ENCODE results near the gene GORASP1. TPM values are rescaled to one million over a fixed set of nuclear protein-coding genes. Genes with fewer than 3 reads are reported as not detected.

Gene GORASP1
- polyA plus RNA-seq, 3 donors: 29.4 to 40.1 (median 34.4) TPM

- H3K27ac ChIP-seq (ENCODE audit: low read depth, low read length): no peak overlapping the region
- WGBS, 3 donors: 82 to 96% (median 89%) methylated on average over 6 of the region's 6 CpGs
Measured at GRCh38 chr3:39130026-39130425, 22.6 kb upstream of the GORASP1 start.

DNA sequence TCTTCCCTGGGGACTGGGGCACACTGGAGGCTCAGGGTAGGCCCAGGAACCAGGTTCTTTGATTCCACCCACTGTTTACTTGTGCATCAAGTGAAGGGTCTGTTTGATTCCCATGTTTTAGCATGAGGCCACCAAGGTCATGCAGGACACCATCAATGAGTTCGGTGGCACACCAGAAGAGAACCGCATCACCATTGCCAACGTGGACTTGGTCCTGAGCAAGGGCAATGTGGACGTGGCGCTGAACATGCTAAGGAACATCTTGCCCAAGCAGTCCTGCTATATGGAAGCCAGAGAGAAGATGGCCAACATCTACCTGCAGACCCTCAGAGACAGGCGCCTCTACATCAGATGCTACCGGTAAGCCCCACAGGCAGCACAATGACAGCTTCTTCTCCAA is 21.5 kb upstream of the GORASP1 start:
- WGBS, 3 donors: 95 to 99% (median 96%) methylated on average over 7 of the region's 7 CpGs
- H3K27ac ChIP-seq (ENCODE audit: low read depth, low read length): no peak overlapping the region

GRCh38 chr3:39127908-39128304 is 20.5 kb upstream of the GORASP1 start:
- H3K27ac ChIP-seq (ENCODE audit: low read depth, low read length): no peak overlapping the region
- 27 to 44% (median 28%) methylated on average over 1 of the region's 1 CpG for WGBS, 3 donors

GRCh38 chr3:39127269-39127907 is 20.0 kb upstream of the GORASP1 start:
- H3K27ac ChIP-seq (ENCODE audit: low read depth, low read length): no peak overlapping the region
- 78 to 85% (median 81%) methylated on average over 7 of the region's 7 CpGs for WGBS, 3 donors

DNA sequence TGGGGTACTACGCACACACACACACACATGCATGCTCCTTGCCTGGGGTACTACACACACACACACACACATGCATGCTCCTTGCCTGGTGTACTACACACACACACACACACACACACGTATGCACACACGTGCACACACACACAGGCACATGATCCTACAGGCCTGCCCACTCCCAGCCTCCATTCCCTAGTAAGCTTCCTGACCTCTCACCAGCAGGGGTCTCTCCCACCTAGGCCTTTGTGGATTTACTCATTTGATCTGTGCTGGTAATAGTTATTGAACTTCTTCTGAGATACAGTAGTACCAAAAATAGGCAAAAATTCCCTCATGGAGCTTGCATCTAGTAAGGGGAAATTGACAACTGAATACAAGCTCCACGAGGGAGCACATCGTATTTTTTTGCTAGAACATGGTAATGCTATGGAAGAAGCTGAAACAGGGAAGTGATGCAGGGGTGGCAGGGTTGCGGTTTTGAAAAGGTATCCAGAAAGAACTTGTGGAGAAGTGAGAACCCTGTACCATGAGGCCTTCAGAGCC is 19.2 kb upstream of the GORASP1 start:
- H3K27ac ChIP-seq (ENCODE audit: low read depth, low read length): no peak overlapping the region
- WGBS, 3 donors: 42 to 63% (median 54%) methylated on average over 6 of the region's 6 CpGs

DNA sequence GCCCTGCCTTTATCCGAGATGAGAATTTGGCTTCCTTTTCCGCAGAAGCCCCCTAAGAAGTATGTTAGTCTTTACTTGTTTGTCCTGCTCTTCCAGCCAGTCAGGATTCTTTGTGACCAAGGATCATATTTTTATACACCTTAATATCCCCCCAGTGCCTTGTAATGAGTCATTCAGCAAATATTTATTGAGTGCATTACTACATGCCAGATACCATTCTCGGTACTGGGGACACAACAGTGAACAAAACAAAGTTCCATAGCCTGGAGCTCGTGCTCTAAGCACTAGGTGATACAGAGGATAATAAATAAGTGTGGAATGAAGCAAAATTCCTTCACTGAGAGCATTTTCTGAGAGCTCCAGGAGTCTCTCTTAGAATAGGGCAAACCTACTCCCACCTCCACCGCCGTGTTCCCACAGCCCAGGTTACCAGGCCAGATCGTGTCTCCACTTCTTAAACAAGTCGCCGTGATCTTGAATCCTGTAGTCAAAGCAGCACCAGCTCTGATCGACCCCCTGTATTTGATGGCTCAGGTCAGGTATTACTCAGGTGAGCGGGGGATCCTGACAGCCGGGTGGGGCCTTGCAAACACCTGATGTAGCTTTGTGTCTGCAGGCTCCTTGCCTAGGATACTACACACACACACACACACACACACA is 18.5 kb upstream of the GORASP1 start:
- WGBS, 3 donors: 49 to 78% (median 72%) methylated on average over 12 of the region's 12 CpGs
- H3K27ac ChIP-seq (ENCODE audit: low read depth, low read length): no peak overlapping the region

DNA sequence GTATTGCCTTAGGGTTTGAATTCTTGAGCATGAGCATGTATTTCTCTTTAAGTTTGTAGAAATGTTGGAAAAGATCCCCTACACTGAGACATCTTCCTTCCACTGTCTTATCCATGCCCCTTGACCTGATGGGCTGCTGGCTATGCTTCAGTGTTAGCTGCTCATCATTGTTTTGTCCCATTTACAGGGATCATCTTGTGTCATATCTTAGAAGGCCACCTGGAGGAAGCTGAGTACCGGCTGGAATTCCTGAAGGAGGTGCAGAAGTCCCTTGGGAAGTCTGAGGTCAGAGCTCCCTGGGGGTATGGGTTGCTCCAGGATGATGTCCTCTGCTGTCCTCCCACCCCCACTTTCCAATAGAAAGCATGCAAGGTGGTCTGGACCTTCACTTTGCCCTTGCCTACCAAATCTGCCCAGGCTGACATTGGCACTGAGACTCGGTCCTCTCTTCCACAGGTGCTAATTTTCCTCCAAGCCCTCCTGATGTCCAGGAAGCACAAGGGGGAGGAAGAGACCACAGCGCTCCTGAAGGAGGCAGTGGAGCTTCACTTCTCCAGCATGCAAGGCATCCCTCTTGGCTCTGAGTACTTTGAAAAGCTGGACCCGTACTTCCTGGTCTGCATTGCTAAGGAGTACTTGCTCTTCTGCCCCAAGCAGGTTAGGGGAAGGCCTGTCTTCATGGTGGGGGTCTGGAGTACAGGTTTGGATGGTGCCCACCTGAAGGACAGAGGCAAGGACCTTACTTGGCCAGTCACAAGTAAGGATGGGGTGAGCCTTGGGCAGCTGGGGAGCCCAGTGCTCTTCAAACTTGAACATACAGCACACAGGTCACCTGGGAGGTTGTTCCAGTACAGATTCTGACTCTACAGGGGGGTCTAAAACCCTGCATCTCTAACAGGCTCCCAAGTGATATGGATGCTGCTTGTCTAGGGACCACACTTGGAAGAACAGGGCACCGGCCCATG is 17.7 kb upstream of the GORASP1 start:
- H3K27ac ChIP-seq (ENCODE audit: low read depth, low read length): no peak overlapping the region
- WGBS, 3 donors: 68 to 81% (median 77%) methylated on average over 5 of the region's 5 CpGs

- 80 to 93% (median 92%) methylated on average over 1 of the region's 1 CpG for WGBS, 3 donors
- no peak overlapping the region for H3K27ac ChIP-seq (ENCODE audit: low read depth, low read length)
Measured at GRCh38 chr3:39122813-39123212, 15.4 kb upstream of the GORASP1 start.

GRCh38 chr3:39121621-39122020 is 14.2 kb upstream of the GORASP1 start:
- 68 to 100% (median 70%) methylated on average over 2 of the region's 2 CpGs for WGBS, 3 donors
- H3K27ac ChIP-seq (ENCODE audit: low read depth, low read length): no peak overlapping the region

DNA sequence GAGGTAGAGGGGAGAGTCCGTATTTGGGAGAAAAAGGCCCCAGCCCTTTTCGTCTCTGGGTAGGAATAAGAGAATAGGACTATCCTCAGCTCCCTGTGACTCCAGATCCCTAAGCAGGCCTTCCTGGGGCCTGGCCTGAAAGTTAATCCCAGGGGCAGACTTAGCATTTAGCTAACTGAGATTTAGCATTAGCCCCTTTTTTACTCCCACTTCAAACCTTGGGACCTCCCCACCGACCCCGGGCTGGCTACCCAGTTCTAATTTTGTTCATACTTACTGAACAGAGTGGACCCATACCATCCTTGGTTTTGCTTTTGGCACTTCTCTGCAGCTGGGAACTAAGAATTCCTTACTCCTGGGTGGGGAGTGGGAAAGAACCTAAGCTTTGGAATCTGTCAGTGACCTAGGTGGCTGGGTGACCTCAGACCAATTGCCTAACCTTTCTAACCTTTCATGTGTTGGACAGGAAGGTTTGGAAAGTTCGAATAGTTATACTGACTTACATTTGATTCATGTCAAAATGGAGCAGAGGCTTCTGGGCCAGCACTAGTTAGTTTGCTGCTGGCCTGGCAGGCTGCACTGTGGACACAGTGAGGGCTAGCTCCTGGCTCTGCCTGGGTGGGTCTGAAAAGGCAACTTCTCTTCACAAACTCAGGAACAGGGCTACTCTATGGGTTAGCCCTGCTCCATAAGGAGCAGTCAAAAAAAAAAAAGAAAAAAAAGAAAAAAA is 11.7 kb upstream of the GORASP1 start:
- no peak overlapping the region for H3K27ac ChIP-seq (ENCODE audit: low read depth, low read length)
- WGBS, 3 donors: 81 to 88% (median 87%) methylated on average over 5 of the region's 5 CpGs

DNA sequence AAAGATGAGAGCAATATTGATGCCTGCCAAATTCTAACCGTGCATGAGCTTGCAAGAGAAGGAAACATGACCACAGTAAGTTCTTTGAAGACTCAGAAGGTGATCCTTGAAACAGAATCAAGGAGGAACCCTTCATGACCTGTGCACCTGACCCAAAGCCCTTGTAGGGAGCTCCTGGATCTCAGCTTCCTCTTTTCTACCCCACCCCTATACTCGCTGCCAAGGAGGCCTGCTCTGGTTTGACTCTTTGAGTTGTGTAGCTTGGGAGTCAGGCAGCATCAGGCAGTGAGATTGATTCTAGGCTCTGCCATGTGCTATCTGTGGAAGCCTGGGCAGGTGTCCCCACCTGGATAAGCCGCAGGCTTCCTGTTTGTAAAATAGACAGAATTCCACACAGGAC is 10.7 kb upstream of the GORASP1 start:
- 69 to 84% (median 79%) methylated on average over 3 of the region's 3 CpGs for WGBS, 3 donors
- no peak overlapping the region for H3K27ac ChIP-seq (ENCODE audit: low read depth, low read length)

- no peak overlapping the region for H3K27ac ChIP-seq (ENCODE audit: low read depth, low read length)
- WGBS, 3 donors: 43 to 98% (median 95%) methylated on average over 3 of the region's 3 CpGs
Measured at GRCh38 chr3:39115870-39116269, 8.4 kb upstream of the GORASP1 start.

DNA sequence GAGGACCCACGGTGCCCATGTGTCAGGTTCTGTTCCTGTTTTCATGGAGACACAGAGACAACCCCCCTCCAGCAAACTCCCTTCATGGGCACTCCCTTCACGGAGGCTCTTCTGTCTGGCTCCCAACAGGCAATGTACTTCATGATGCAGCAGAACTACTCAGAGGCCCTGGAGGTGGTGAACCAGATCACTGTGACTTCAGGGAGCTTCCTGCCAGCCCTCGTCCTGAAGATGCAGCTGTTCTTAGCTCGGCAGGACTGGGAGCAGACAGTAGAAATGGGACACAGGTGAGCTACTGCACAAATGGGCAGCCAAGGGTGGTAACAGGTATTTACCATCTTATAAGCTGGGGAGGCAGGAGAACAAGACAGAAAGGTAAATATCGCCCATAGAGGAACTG is 7.0 kb upstream of the GORASP1 start:
- WGBS, 3 donors: 81 to 92% (median 81%) methylated on average over 5 of the region's 5 CpGs
- no peak overlapping the region for H3K27ac ChIP-seq (ENCODE audit: low read depth, low read length)

- H3K27ac ChIP-seq (ENCODE audit: low read depth, low read length): no peak overlapping the region
- 89 to 98% (median 95%) methylated on average over 3 of the region's 3 CpGs for WGBS, 3 donors
Measured at GRCh38 chr3:39113291-39113690, 5.9 kb upstream of the GORASP1 start.

GRCh38 chr3:39112535-39112934 is 5.1 kb upstream of the GORASP1 start:
- no peak overlapping the region for H3K27ac ChIP-seq (ENCODE audit: low read depth, low read length)
- WGBS, 3 donors: 89 to 93% (median 91%) methylated on average over 2 of the region's 2 CpGs

GRCh38 chr3:39112113-39112512 is 4.7 kb upstream of the GORASP1 start:
- WGBS, 3 donors: 90 to 95% (median 93%) methylated on average over 3 of the region's 3 CpGs
- no peak overlapping the region for H3K27ac ChIP-seq (ENCODE audit: low read depth, low read length)

DNA sequence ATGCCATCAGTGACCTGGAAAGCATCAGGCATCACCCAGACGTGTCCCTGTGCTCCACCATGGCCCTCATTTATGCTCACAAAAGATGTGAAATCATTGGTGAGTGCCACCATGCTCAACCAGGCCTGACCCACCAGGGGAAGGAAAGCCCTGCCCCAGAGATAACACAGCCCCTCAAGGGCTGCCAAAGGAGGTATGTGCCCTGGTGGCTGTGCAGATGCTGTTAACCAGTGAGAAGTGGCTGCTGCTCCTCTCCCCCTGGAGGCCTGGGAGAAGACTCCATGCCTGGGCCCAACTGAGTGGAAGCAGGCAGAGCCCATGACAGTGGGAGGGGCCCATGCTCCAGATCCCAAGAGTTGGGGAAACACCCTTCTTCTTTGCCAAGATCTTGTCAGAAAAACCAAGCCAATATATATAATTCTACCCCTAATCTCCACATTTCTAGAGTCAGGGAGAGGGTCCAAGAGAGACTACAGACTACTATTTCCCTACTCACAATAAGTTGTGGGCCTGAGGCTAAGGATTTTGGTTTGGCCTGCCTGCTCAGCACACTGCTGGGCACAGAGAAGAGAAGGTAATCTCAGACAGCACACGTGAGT is 2.7 kb upstream of the GORASP1 start:
- WGBS, 3 donors: 84 to 100% (median 90%) methylated on average over 2 of the region's 2 CpGs
- no peak overlapping the region for H3K27ac ChIP-seq (ENCODE audit: low read depth, low read length)

DNA sequence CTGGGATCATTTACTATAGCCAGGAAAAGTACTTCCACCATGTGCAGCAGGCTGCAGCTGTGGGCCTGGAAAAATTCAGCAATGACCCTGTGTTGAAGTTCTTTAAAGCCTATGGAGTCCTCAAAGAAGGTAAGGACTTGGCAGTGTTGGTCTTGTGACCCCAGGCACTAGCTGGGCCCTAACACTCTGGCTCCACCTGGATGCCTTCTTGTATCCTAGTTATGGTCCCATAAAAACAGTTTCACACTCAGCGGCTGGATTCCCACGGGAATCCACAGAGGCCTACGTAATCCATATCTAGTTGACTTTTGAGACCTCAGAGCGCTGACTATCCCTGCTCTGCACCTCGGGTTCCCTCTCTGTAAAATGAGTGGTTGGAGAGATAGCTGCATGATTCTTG is 1.7 kb upstream of the GORASP1 start:
- 88 to 93% (median 89%) methylated on average over 5 of the region's 5 CpGs for WGBS, 3 donors

More for the DNA sequence above, 1.7 kb upstream of the GORASP1 start:
- H3K27ac ChIP-seq (ENCODE audit: low read depth, low read length): no peak overlapping the region

Measured in adipose tissue (tissue), 3 donors.